Measurements from ENCODE around the gene DDIT3. TPM values are rescaled to one million over a fixed set of nuclear protein-coding genes. Genes with fewer than 3 reads are reported as not detected.

DDIT3 gene
- total RNA-seq, 1 experiment from 2014 or later = 15.6 TPM

DNA sequence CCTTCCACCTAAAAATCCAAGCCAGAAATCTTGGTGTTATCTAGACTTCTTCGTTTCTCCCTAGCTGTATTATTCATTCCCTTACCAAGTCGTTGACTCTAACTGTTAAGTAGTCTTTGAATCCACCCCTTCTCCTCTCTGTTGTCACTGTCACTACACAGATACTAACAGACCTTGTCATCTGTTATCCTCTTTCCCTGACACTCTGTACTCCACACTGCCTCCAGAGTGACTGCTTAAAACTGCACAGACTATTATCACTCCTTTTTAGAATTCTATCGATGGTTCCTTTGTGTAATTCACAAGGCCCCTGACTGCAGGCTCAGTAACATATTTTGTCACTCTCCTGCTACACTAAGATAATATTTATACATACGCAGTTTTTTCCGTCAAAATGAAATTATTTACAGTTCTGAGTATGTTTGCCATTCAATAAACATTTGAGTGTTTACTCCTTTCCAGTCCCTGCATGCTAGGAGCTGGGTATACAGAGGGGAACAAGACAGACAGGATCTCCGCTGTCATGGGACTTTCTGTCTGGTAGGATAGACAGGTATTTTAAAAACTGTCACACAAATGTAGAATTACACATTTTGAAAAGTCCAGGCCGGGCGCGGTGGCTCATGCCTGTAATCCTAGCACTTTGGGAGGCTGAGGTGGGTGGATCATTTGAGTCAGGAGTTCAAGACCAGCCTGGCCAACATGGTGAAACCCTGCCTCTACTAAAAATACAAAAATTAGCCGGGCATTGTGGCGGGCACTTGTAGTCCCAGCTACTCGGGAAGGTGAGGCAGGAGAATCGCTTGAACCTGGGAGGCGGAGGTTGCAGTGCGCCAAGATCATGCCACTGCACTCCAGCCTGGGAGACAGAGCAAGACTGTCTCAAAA, 28.7 kb downstream of the DDIT3 start:
- ChIA-PET CTCF (no interaction called here), POLR2A (ENCODE audit: unreplicated experiment) (no interaction called here)
- no TSS peak for BruUV-seq (replicated peaks)
- Histone ChIP-seq H2AFZ (no peak overlapping the region), H3K36me3 (ENCODE audit: low read depth) (peaks cover 43% of the 10 kb centered on the region), H3K4me2 (no peak overlapping the region), H3K27ac (no peak overlapping the region), H3K9me3 (ENCODE audit: insufficient read depth, low read depth) (no peaks in the 10 kb centered on the region), H3K4me1 (replicated peaks; ENCODE audit: insufficient read depth) (no peaks in the 10 kb centered on the region; the same call in 1 of the 2 replicates), H3K4me3 (no peak overlapping the region), H3F3A (ENCODE audit: insufficient read depth, low read depth) (peaks cover 35% of the 10 kb centered on the region; the same call in 1 of the 2 replicates), H3K79me2 (ENCODE audit: low read depth) (peaks cover 41% of the 10 kb centered on the region), H4K20me1 (ENCODE audit: insufficient read depth) (peaks cover 41% of the 10 kb centered on the region), H3K27me3 (ENCODE audit: insufficient read depth, low read depth) (no peaks in the 10 kb centered on the region), H3K9me2 (ENCODE audit: insufficient read depth) (no peaks in the 10 kb centered on the region)
- TF ChIP-seq, protein P1, sequence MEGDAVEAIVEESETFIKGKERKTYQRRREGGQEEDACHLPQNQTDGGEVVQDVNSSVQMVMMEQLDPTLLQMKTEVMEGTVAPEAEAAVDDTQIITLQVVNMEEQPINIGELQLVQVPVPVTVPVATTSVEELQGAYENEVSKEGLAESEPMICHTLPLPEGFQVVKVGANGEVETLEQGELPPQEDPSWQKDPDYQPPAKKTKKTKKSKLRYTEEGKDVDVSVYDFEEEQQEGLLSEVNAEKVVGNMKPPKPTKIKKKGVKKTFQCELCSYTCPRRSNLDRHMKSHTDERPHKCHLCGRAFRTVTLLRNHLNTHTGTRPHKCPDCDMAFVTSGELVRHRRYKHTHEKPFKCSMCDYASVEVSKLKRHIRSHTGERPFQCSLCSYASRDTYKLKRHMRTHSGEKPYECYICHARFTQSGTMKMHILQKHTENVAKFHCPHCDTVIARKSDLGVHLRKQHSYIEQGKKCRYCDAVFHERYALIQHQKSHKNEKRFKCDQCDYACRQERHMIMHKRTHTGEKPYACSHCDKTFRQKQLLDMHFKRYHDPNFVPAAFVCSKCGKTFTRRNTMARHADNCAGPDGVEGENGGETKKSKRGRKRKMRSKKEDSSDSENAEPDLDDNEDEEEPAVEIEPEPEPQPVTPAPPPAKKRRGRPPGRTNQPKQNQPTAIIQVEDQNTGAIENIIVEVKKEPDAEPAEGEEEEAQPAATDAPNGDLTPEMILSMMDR (conservative IDR thresholded peaks at IDR 0.05) = 0 out of 2 replicates have a peak, but pooled peaks have one; percentile 27
- no peak for TF ChIP-seq EZH2 (IDR thresholded peaks at IDR 0.05; ENCODE audit: low read depth)
- intact Hi-C loops (cut with micrococcal nuclease; ENCODE audit: unreplicated experiment) = no loop called here
- no peak for DNase-seq

DNA sequence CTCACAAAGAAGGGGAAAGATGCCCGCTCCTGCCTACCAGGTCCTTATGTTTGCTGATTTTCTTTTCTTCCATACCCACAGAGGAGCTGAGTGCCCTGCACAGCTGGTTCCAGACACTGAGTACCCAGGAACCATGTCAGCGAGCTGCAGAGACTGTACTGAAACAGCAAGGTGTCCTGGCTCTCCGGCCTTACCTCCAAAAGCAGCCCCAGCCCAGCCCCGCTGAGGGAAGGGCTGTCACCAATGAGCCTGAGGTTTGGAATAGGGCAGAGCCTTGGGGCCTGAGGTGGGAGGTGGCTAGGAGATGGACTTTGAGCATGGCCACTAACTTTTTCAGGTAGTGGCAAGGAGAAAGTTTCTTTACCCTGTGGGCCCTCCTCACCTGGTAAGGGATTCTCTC, 30.2 kb downstream of the DDIT3 start:
- Histone ChIP-seq H3K4me2 (0 out of 2 replicates have a peak overlapping the region, but pooled peaks have one; percentile 98), H3K79me2 (ENCODE audit: low read depth) (peaks cover 41% of the 10 kb centered on the region), H2AFZ (no peak overlapping the region), H3K4me1 (replicated peaks; ENCODE audit: insufficient read depth) (no peaks in the 10 kb centered on the region; the same call in 1 of the 2 replicates), H3K9me2 (ENCODE audit: insufficient read depth) (no peaks in the 10 kb centered on the region), H3F3A (ENCODE audit: insufficient read depth, low read depth) (peaks cover 35% of the 10 kb centered on the region; the same call in 1 of the 2 replicates), H3K27ac (no peak overlapping the region), H3K36me3 (ENCODE audit: low read depth) (peaks cover 43% of the 10 kb centered on the region), H3K9me3 (ENCODE audit: insufficient read depth, low read depth) (no peaks in the 10 kb centered on the region), H3K27me3 (ENCODE audit: insufficient read depth, low read depth) (no peaks in the 10 kb centered on the region), H3K4me3 (no peak overlapping the region), H4K20me1 (ENCODE audit: insufficient read depth) (peaks cover 37% of the 10 kb centered on the region)
- no peak for TF ChIP-seq EZH2 (IDR thresholded peaks at IDR 0.05; ENCODE audit: low read depth)
- TF ChIP-seq, protein P1 (conservative IDR thresholded peaks at IDR 0.05) = no peak
- no peak for DNase-seq
- ChIA-PET CTCF (no interaction called here), POLR2A (ENCODE audit: unreplicated experiment) (no interaction called here)
- intact Hi-C loops (cut with micrococcal nuclease; ENCODE audit: unreplicated experiment) = no loop called here
- no TSS peak for BruUV-seq (replicated peaks)

DNA sequence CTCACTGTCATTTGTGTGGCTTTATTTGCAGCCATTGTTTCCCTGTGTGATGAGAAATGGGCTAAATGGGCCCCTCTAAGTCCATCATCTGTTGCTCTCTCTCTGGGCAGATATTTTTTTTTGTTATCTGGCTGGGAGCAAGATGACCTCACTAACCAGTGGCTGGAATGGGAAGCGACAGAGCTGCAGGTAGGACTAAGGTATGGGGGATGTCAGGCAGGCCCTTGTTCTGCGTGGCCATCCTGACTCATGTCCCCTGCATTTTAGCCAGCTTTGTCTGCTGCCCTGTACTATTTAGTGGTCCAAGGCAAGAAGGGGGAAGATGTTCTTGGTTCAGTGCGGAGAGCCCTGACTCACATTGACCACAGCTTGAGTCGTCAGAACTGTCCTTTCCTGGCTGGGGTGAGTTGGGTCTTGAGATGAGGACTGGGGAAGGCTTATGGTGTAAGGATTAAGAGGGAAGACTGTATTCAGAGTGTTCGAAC, 31.1 kb downstream of the DDIT3 start:
- Histone ChIP-seq H2AFZ (no peak overlapping the region), H3K27me3 (ENCODE audit: insufficient read depth, low read depth) (no peaks in the 10 kb centered on the region), H3K9me2 (ENCODE audit: insufficient read depth) (no peaks in the 10 kb centered on the region), H3K79me2 (ENCODE audit: low read depth) (peaks cover 41% of the 10 kb centered on the region), H4K20me1 (ENCODE audit: insufficient read depth) (peaks cover 36% of the 10 kb centered on the region), H3K36me3 (ENCODE audit: low read depth) (peaks cover 43% of the 10 kb centered on the region), H3F3A (ENCODE audit: insufficient read depth, low read depth) (peaks cover 35% of the 10 kb centered on the region; the same call in 1 of the 2 replicates), H3K4me3 (peak overlapping the region; percentile 97), H3K4me1 (replicated peaks; ENCODE audit: insufficient read depth) (no peaks in the 10 kb centered on the region; the same call in 1 of the 2 replicates), H3K27ac (0 out of 2 replicates have a peak overlapping the region, but pooled peaks have one; percentile 3), H3K4me2 (peak overlapping the region; percentile 98), H3K9me3 (ENCODE audit: insufficient read depth, low read depth) (no peaks in the 10 kb centered on the region)
- intact Hi-C loops (cut with micrococcal nuclease; ENCODE audit: unreplicated experiment) = no loop called here
- ChIA-PET POLR2A (ENCODE audit: unreplicated experiment) (no interaction called here), CTCF (interaction anchor here (0.6 to 0.7 kb wide), 3 partner anchors 31 to 356 kb away, joined by 3 to 11 read pairs (median 3); no protein-coding TSS in a partner anchor)
- DNase-seq = no peak
- TF ChIP-seq, protein P1 (conservative IDR thresholded peaks at IDR 0.05) = no peak
- TF ChIP-seq EZH2 (IDR thresholded peaks at IDR 0.05; ENCODE audit: low read depth) = no peak
- BruUV-seq (replicated peaks) = TSS peak; percentile 48
